K562 (cell line): Measurements from ENCODE around the gene SP6. TPM values are rescaled to one million over a fixed set of nuclear protein-coding genes. Genes with fewer than 3 reads are reported as not detected.

Experiments used
- CBX2 ChIP-seq: fragments of 200-600 bp; sonication (generic); IDR thresholded peaks from one replicate; pipeline ENCODE4 v1.6.1; 2012; ENCODE audit warnings: mild to moderate bottlenecking, low read length, inconsistent platforms; ENCODE audit not compliant: insufficient read depth, poor library complexity, severe bottlenecking
- ELF2 ChIP-seq: fragments of 250-450 bp; sonication (Bioruptor Pico); IDR thresholded peaks from 2 replicates; pipeline ENCODE4 v1.5.0; 2021; ENCODE audit warnings: mild to moderate bottlenecking
- ERF ChIP-seq: fragments of 450-650 bp; formaldehyde crosslinking; IDR thresholded peaks from 2 replicates; pipeline ENCODE4 v1.4.0; 2020; ENCODE audit warnings: mild to moderate bottlenecking, mixed read lengths
- FOXJ2 ChIP-seq: fragments of 200-800 bp; sonication (Bioruptor generic); IDR thresholded peaks from 2 replicates; pipeline ENCODE4 v1.6.1; 2016; ENCODE audit warnings: missing genetic modification characterization, missing compliant biosample characterization
- KAT2B ChIP-seq: IDR thresholded peaks from one replicate; pipeline ENCODE4 v1.6.1; 2012; ENCODE audit warnings: low read depth, mild to moderate bottlenecking, control low read depth, inconsistent platforms, low read length, moderate library complexity
- KLF10 ChIP-seq: fragments of 250-450 bp; sonication (Bioruptor Pico); IDR thresholded peaks from 2 replicates; pipeline ENCODE4 v1.6.1; 2021; ENCODE audit warnings: matching md5 sums
- NR3C1 ChIP-seq: sonication (generic); formaldehyde crosslinking; IDR thresholded peaks from 2 replicates; pipeline ENCODE4 v1.8.1; 2022; ENCODE audit warnings: missing genetic modification reagents
- NRF1 ChIP-seq, 2 experiments: fragments of 450-650 bp; IDR thresholded peaks in 1 of 2; conservative IDR thresholded peaks in 1 of 2; 2 replicates each; pipeline ENCODE4 v1.6.1; 2014; ENCODE audit warnings: mild to moderate bottlenecking in 2 of 2
- PPARD ChIP-seq: fragments of 250-450 bp; sonication (Bioruptor Pico); IDR thresholded peaks from 2 replicates; pipeline ENCODE4 v1.8.0; 2022; ENCODE audit warnings: inconsistent platforms, mild to moderate bottlenecking, moderate library complexity
- SNRNP70 ChIP-seq: fragments of 200-400 bp; formaldehyde crosslinking; optimal IDR thresholded peaks from 2 replicates; pipeline ENCODE3; 2017; ENCODE audit warnings: low read depth, low read length
- SUPT5H ChIP-seq: fragments of 450-650 bp; IDR thresholded peaks from 2 replicates; pipeline ENCODE4 v1.6.1; 2016
- ZNF212 ChIP-seq: fragments of 450-650 bp; formaldehyde crosslinking; IDR thresholded peaks from 2 replicates; pipeline ENCODE4 v1.4.0; 2020; ENCODE audit warnings: mild to moderate bottlenecking
- ZNF408 ChIP-seq: fragments of 250-450 bp; sonication (Bioruptor Pico); IDR thresholded peaks from 2 replicates; pipeline ENCODE4 v1.4.0; 2020; ENCODE audit warnings: low read depth, mild to moderate bottlenecking, moderate library complexity
- ZNF57 ChIP-seq: fragments of 450-650 bp; formaldehyde crosslinking; IDR thresholded peaks from 2 replicates; pipeline ENCODE4 v1.4.0; 2020; ENCODE audit warnings: mild to moderate bottlenecking, moderate library complexity
- ZNF766 ChIP-seq: fragments of 200-800 bp; sonication (Bioruptor generic); conservative IDR thresholded peaks from 2 replicates; pipeline ENCODE4 v1.6.1; 2016; ENCODE audit warnings: missing genetic modification characterization, missing compliant biosample characterization
- polyA plus RNA-seq, 8 experiments: library from polyadenylated mRNA; depleted of rRNA in 4 of 8; stranded (reverse) in 5 of 8; unstranded in 3 of 8; fragments of >200 nt; fragmentation: Nextera tagmentation in 2 of 8; fragmentation: Illumina TruSeq in 1 of 8; extraction: Ambion mirVana in 2 of 8; extraction: Trizol in 1 of 8; gene quantifications; 2 replicates each; pipeline versions ENCODE4 v1.2.1 to v1.2.3, GENCODE V29; 2011 to 2014; ENCODE audit warnings: inconsistent platforms in 1 of 8, missing spikeins in 1 of 8
- total RNA-seq, 7 experiments: library from RNA; depleted of rRNA in 6 of 7; stranded (reverse); fragments of >200 nt in 6 of 7; fragmentation: Illumina TruSeq in 2 of 7; extraction: Trizol in 2 of 7; gene quantifications; 2 replicates each; pipeline versions ENCODE4 v1.2.1 to v1.2.3, GENCODE V29; 2011 to 2021; ENCODE audit warnings: low replicate concordance in 1 of 7
- TF ChIP-seq, protein P1 (sequence below): fragments of 250-450 bp; sonication (Bioruptor Pico); IDR thresholded peaks from 2 replicates; pipeline ENCODE4 v1.4.0; 2020; ENCODE audit warnings: mild to moderate bottlenecking
- TF ChIP-seq, protein P2 (sequence below): IDR thresholded peaks from 2 replicates; pipeline ENCODE4 v1.6.1; 2011; ENCODE audit warnings: borderline replicate concordance, low read depth, mild to moderate bottlenecking, moderate library complexity, low read length; ENCODE audit not compliant: insufficient read depth, poor library complexity, severe bottlenecking
- TF ChIP-seq, protein P3 (sequence below): sonication (generic); IDR thresholded peaks from 2 replicates; pipeline ENCODE4 v1.6.1; 2016
- TF ChIP-seq, protein P4 (sequence below): sonication (generic); formaldehyde crosslinking; IDR thresholded peaks from 2 replicates; pipeline ENCODE4 v1.4.0; 2020; ENCODE audit warnings: mild to moderate bottlenecking, missing genetic modification reagents
- TF ChIP-seq, protein P5 (sequence below): fragments of 450-650 bp; IDR thresholded peaks from one replicate; pipeline ENCODE4 v1.6.1; 2018; ENCODE audit warnings: mild to moderate bottlenecking, moderate library complexity; ENCODE audit not compliant: partially characterized antibody

Gene SP6
- total and polyA plus RNA-seq, 9 of the 15 experiments (the other 6 are each of a cell fraction or from before 2014, with no cell fraction given): 0.11 to 7.9 (median 2.2) TPM

DNA sequence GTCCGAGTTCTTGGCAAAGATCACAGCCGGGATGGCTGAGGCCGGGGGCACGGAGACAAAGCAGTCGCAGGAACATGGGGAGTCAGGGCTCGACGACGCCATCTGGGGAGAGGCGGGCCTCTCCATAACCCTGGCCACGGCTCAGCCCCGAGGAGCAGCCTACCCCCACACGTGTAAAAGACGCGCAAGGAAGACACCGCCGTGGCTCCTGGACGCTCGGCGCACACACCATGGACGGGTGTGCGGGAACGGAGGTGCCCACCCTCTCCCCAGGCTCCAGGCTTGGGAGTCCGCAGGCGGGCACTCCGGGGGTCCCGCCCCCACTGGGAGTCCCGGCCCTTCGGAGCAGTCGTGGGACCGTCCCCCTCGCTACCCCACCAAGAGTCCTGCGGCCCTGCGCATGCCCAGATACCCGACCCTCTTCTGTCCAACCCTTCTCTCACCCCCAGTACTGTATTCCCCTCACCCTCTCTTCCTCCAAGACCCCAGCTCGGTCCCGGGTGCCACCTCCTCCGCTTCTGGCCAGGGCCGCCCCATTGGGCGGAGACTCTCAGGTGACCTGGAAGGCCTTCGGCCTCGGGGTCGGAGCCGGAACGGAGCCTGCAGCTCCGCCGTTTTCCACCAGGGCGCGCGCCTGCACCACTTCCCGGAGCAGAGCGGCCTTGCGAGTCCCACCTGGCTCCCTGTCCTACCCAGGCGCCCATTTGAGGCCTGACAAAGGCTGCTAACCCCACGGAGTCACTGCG lies 10.0 kb downstream of the SP6 start, which contains the start of gene SCRN2 (continued):
- no peak for TF ChIP-seq ZNF57 (CRISPR knock-in tag)
- TF ChIP-seq, protein P1, sequence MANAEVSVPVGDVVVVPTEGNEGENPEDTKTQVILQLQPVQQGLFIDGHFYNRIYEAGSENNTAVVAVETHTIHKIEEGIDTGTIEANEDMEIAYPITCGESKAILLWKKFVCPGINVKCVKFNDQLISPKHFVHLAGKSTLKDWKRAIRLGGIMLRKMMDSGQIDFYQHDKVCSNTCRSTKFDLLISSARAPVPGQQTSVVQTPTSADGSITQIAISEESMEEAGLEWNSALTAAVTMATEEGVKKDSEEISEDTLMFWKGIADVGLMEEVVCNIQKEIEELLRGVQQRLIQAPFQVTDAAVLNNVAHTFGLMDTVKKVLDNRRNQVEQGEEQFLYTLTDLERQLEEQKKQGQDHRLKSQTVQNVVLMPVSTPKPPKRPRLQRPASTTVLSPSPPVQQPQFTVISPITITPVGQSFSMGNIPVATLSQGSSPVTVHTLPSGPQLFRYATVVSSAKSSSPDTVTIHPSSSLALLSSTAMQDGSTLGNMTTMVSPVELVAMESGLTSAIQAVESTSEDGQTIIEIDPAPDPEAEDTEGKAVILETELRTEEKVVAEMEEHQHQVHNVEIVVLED (CRISPR knock-in tag): 0 out of 2 replicates have a peak, but pooled peaks have one; percentile 36
- no peak for TF ChIP-seq KAT2B
- TF ChIP-seq ERF (CRISPR knock-in tag): no peak
- TF ChIP-seq PPARD (CRISPR knock-in tag): no peak
- no peak for TF ChIP-seq SNRNP70
- TF ChIP-seq NRF1 (conservative IDR thresholded peaks at IDR 0.05 in 1 of 2, IDR thresholded peaks at IDR 0.05 in 1 of 2): peak; percentile 84 to 86
- TF ChIP-seq CBX2: no peak
- TF ChIP-seq, protein P2, sequence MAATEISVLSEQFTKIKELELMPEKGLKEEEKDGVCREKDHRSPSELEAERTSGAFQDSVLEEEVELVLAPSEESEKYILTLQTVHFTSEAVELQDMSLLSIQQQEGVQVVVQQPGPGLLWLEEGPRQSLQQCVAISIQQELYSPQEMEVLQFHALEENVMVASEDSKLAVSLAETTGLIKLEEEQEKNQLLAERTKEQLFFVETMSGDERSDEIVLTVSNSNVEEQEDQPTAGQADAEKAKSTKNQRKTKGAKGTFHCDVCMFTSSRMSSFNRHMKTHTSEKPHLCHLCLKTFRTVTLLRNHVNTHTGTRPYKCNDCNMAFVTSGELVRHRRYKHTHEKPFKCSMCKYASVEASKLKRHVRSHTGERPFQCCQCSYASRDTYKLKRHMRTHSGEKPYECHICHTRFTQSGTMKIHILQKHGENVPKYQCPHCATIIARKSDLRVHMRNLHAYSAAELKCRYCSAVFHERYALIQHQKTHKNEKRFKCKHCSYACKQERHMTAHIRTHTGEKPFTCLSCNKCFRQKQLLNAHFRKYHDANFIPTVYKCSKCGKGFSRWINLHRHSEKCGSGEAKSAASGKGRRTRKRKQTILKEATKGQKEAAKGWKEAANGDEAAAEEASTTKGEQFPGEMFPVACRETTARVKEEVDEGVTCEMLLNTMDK: no peak
- TF ChIP-seq ZNF408 (CRISPR knock-in tag): no peak
- TF ChIP-seq, protein P3, sequence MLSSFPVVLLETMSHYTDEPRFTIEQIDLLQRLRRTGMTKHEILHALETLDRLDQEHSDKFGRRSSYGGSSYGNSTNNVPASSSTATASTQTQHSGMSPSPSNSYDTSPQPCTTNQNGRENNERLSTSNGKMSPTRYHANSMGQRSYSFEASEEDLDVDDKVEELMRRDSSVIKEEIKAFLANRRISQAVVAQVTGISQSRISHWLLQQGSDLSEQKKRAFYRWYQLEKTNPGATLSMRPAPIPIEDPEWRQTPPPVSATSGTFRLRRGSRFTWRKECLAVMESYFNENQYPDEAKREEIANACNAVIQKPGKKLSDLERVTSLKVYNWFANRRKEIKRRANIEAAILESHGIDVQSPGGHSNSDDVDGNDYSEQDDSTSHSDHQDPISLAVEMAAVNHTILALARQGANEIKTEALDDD: no peak
- no peak for TF ChIP-seq KLF10 (CRISPR knock-in tag)
- TF ChIP-seq, protein P4, sequence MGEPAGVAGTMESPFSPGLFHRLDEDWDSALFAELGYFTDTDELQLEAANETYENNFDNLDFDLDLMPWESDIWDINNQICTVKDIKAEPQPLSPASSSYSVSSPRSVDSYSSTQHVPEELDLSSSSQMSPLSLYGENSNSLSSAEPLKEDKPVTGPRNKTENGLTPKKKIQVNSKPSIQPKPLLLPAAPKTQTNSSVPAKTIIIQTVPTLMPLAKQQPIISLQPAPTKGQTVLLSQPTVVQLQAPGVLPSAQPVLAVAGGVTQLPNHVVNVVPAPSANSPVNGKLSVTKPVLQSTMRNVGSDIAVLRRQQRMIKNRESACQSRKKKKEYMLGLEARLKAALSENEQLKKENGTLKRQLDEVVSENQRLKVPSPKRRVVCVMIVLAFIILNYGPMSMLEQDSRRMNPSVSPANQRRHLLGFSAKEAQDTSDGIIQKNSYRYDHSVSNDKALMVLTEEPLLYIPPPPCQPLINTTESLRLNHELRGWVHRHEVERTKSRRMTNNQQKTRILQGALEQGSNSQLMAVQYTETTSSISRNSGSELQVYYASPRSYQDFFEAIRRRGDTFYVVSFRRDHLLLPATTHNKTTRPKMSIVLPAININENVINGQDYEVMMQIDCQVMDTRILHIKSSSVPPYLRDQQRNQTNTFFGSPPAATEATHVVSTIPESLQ (CRISPR knock-in tag): no peak
- no peak for TF ChIP-seq ZNF212 (CRISPR knock-in tag)
- TF ChIP-seq, protein P5, sequence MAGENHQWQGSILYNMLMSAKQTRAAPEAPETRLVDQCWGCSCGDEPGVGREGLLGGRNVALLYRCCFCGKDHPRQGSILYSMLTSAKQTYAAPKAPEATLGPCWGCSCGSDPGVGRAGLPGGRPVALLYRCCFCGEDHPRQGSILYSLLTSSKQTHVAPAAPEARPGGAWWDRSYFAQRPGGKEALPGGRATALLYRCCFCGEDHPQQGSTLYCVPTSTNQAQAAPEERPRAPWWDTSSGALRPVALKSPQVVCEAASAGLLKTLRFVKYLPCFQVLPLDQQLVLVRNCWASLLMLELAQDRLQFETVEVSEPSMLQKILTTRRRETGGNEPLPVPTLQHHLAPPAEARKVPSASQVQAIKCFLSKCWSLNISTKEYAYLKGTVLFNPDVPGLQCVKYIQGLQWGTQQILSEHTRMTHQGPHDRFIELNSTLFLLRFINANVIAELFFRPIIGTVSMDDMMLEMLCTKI: no peak
- TF ChIP-seq SUPT5H: peak; percentile 75
- 0 out of 2 replicates have a peak, but pooled peaks have one; percentile 17 for TF ChIP-seq ELF2 (CRISPR knock-in tag)
- no peak for TF ChIP-seq NR3C1 (CRISPR knock-in tag)
- TF ChIP-seq FOXJ2: no peak
- 0 out of 2 replicates have a peak, but pooled peaks have one; percentile 46 for TF ChIP-seq ZNF766 (CRISPR knock-in tag)
